ENCODE results near the gene FOXQ1. TPM values are rescaled to one million over a fixed set of nuclear protein-coding genes. Genes with fewer than 3 reads are reported as not detected.
A peak's percentile ranks its signal among the peaks of the same experiment; 100 is the strongest.

The FOXQ1 gene
- total RNA-seq, 1 experiment from 2014 or later, result 46.1 TPM

GRCh38 chr6:1267790-1268762 lies 43.8 kb upstream of the FOXQ1 start:
- Mint-ChIP-seq H3K36me3 (ENCODE audit: insufficient read depth, unreplicated experiment) (no peaks in the 10 kb centered on the region), H3K27me3 (ENCODE audit: unreplicated experiment) (no peaks in the 10 kb centered on the region), H3K4me1 (ENCODE audit: low read depth, unreplicated experiment) (peaks cover 24% of the 10 kb centered on the region), H3K4me3 (ENCODE audit: low read depth, unreplicated experiment) (peak overlapping the region; percentile 9), H3K27ac (ENCODE audit: unreplicated experiment) (peak overlapping the region; percentile 58), H3K9me3 (ENCODE audit: low read depth, unreplicated experiment) (peaks cover 9% of the 10 kb centered on the region)
- BruUV-seq (replicated peaks), result no TSS peak
- TF ChIP-seq CTCF (IDR thresholded peaks at IDR 0.05; ENCODE audit: unreplicated experiment), result no peak
- CTCF ChIA-PET, result interaction anchor here (0.9 to 2.0 kb wide), 4 partner anchors 19 to 57 kb away, joined by 3 to 5 read pairs (median 4); partner anchors contain the start of gene FOXQ1
- DNase-seq, result peak; percentile 29
- intact Hi-C loops (cut with micrococcal nuclease; ENCODE audit: unreplicated experiment), result loop anchor here (10.0 kb wide), 1 partner anchor 47 kb away; the partner anchor contains the start of gene FOXQ1

- Mint-ChIP-seq H3K4me1 (ENCODE audit: low read depth, unreplicated experiment) (peaks cover 17% of the 10 kb centered on the region), H3K36me3 (ENCODE audit: insufficient read depth, unreplicated experiment) (no peaks in the 10 kb centered on the region), H3K27me3 (ENCODE audit: unreplicated experiment) (no peaks in the 10 kb centered on the region), H3K9me3 (ENCODE audit: low read depth, unreplicated experiment) (peaks cover 20% of the 10 kb centered on the region), H3K4me3 (ENCODE audit: low read depth, unreplicated experiment) (no peak overlapping the region), H3K27ac (ENCODE audit: unreplicated experiment) (no peak overlapping the region)
- no TSS peak for BruUV-seq (replicated peaks)
- no peak for DNase-seq
- no peak for TF ChIP-seq CTCF (IDR thresholded peaks at IDR 0.05; ENCODE audit: unreplicated experiment)
- intact Hi-C loops (cut with micrococcal nuclease; ENCODE audit: unreplicated experiment), result no loop called here
- CTCF ChIA-PET, result no interaction called here
Observed at GRCh38 chr6:1271071-1271763, 40.7 kb upstream of the FOXQ1 start.

- BruUV-seq (replicated peaks), result no TSS peak
- Mint-ChIP-seq H3K27me3 (ENCODE audit: unreplicated experiment) (no peaks in the 10 kb centered on the region), H3K9me3 (ENCODE audit: low read depth, unreplicated experiment) (peaks cover 10% of the 10 kb centered on the region), H3K4me3 (ENCODE audit: low read depth, unreplicated experiment) (no peak overlapping the region), H3K4me1 (ENCODE audit: low read depth, unreplicated experiment) (no peaks in the 10 kb centered on the region), H3K36me3 (ENCODE audit: insufficient read depth, unreplicated experiment) (no peaks in the 10 kb centered on the region), H3K27ac (ENCODE audit: unreplicated experiment) (no peak overlapping the region)
- no peak for TF ChIP-seq CTCF (IDR thresholded peaks at IDR 0.05; ENCODE audit: unreplicated experiment)
- intact Hi-C loops (cut with micrococcal nuclease; ENCODE audit: unreplicated experiment), result no loop called here
- no peak for DNase-seq
- CTCF ChIA-PET, result interaction anchor here (0.6 kb wide), 1 partner anchor 9 kb away, joined by 3 read pairs; no protein-coding TSS in a partner anchor
Observed at GRCh38 chr6:1278061-1278720, 33.7 kb upstream of the FOXQ1 start.

GRCh38 chr6:1279065-1279464 lies 32.8 kb upstream of the FOXQ1 start:
- CTCF ChIA-PET, result no interaction called here
- Mint-ChIP-seq H3K27me3 (ENCODE audit: unreplicated experiment) (no peaks in the 10 kb centered on the region), H3K4me3 (ENCODE audit: low read depth, unreplicated experiment) (no peak overlapping the region), H3K36me3 (ENCODE audit: insufficient read depth, unreplicated experiment) (no peaks in the 10 kb centered on the region), H3K9me3 (ENCODE audit: low read depth, unreplicated experiment) (peaks cover 9% of the 10 kb centered on the region), H3K27ac (ENCODE audit: unreplicated experiment) (no peak overlapping the region), H3K4me1 (ENCODE audit: low read depth, unreplicated experiment) (no peaks in the 10 kb centered on the region)
- TF ChIP-seq CTCF (IDR thresholded peaks at IDR 0.05; ENCODE audit: unreplicated experiment), result no peak
- DNase-seq, result no peak
- no TSS peak for BruUV-seq (replicated peaks)
- intact Hi-C loops (cut with micrococcal nuclease; ENCODE audit: unreplicated experiment), result no loop called here

Measured in Calu3 (cell line).